Measurements from ENCODE around the gene DIS3L.
A peak's percentile ranks its signal among the peaks of the same experiment; 100 is the strongest.

The DIS3L gene

GRCh38 chr15:66252685-66253417 lies 40.5 kb upstream of the DIS3L start:
- DNase-seq (ENCODE audit: extremely low spot score), result peak; percentile 56
- ChIA-PET CTCF (no interaction called here), POLR2A (interaction anchor here (1.0 to 1.3 kb wide), 3 partner anchors 17 to 252 kb away, joined by 3 to 5 read pairs (median 4); partner anchors contain the start of genes RPL4 and ZWILCH)
- TF ChIP-seq BHLHE40 (IDR thresholded peaks at IDR 0.05; ENCODE audit: borderline replicate concordance), result no peak
- TF ChIP-seq L3MBTL2 (conservative IDR thresholded peaks at IDR 0.05), result peak; percentile 24; the same call in 1 of the 2 replicates
- no peak for TF ChIP-seq HDGF (IDR thresholded peaks at IDR 0.05; ENCODE audit: borderline replicate concordance)
- no peak for TF ChIP-seq FOXM1 (IDR thresholded peaks at IDR 0.05; ENCODE audit: borderline replicate concordance)
- no peak for TF ChIP-seq SUZ12 (IDR thresholded peaks at IDR 0.05)
- no peak for TF ChIP-seq ELF4 (IDR thresholded peaks at IDR 0.05)

GRCh38 chr15:66253418-66254088 lies 39.8 kb upstream of the DIS3L start, which contains the start of gene MEGF11:
TSS of gene MEGF11 (minus strand) at chr15:66253750. CDS start at chr15:66128403, 125,347 bp downstream.
- CTCF ChIA-PET, result no interaction called here
- TF ChIP-seq SUZ12 (IDR thresholded peaks at IDR 0.05) (no peak), NFRKB (IDR thresholded peaks at IDR 0.05) (no peak), ARNT (IDR thresholded peaks at IDR 0.05) (no peak), HDGF (IDR thresholded peaks at IDR 0.05; ENCODE audit: borderline replicate concordance) (no peak), BHLHE40 (IDR thresholded peaks at IDR 0.05; ENCODE audit: borderline replicate concordance) (no peak), FOXK2 (IDR thresholded peaks at IDR 0.05) (no peak), ELF4 (IDR thresholded peaks at IDR 0.05) (no peak), L3MBTL2 (conservative IDR thresholded peaks at IDR 0.05) (no peak), FOXA1 (IDR thresholded peaks at IDR 0.05) (no peak), TARDBP (IDR thresholded peaks at IDR 0.05) (no peak), PKNOX1 (IDR thresholded peaks at IDR 0.05) (no peak), CTBP1 (IDR thresholded peaks at IDR 0.05; ENCODE audit: borderline replicate concordance) (no peak), LEF1 (IDR thresholded peaks at IDR 0.05; ENCODE audit: borderline replicate concordance) (no peak), FOXM1 (IDR thresholded peaks at IDR 0.05; ENCODE audit: borderline replicate concordance) (no peak), SP1 (IDR thresholded peaks at IDR 0.05) (no peak), ZNF384 (IDR thresholded peaks at IDR 0.05) (no peak)
- DNase-seq (ENCODE audit: extremely low spot score), result peak; percentile 74
- POLR2A ChIA-PET, result interaction anchor here (1.2 to 1.3 kb wide), 2 partner anchors 16 to 251 kb away, joined by 4 to 5 read pairs; partner anchors contain the start of genes RPL4 and ZWILCH

- TF ChIP-seq FOXK2 (IDR thresholded peaks at IDR 0.05), result no peak
- TF ChIP-seq HDGF (IDR thresholded peaks at IDR 0.05; ENCODE audit: borderline replicate concordance), result no peak
- no peak for TF ChIP-seq CTBP1 (IDR thresholded peaks at IDR 0.05; ENCODE audit: borderline replicate concordance)
- no peak for TF ChIP-seq FOXA1 (IDR thresholded peaks at IDR 0.05)
- no peak for DNase-seq (ENCODE audit: extremely low spot score)
- POLR2A ChIA-PET, result interaction anchor here (1.2 to 1.3 kb wide), 2 partner anchors 16 to 251 kb away, joined by 4 to 5 read pairs; partner anchors contain the start of genes RPL4 and ZWILCH
- CTCF ChIA-PET, result no interaction called here
Observed at GRCh38 chr15:66254089-66254950, 39.0 kb upstream of the DIS3L start.

- no peak for DNase-seq (ENCODE audit: extremely low spot score)
- ChIA-PET POLR2A (no interaction called here), CTCF (no interaction called here)
- TF ChIP-seq ELF4 (IDR thresholded peaks at IDR 0.05) (no peak), FOXK2 (IDR thresholded peaks at IDR 0.05) (no peak), ARNT (IDR thresholded peaks at IDR 0.05) (no peak), SUZ12 (IDR thresholded peaks at IDR 0.05) (no peak)
Observed at GRCh38 chr15:66254951-66255676, 38.3 kb upstream of the DIS3L start.

GRCh38 chr15:66256692-66257091 lies 36.7 kb upstream of the DIS3L start:
- CTCF ChIA-PET, result interaction anchor here (0.6 kb wide), 2 partner anchors 223 to 820 kb away, joined by 3 to 4 read pairs; no protein-coding TSS in a partner anchor
- DNase-seq (ENCODE audit: extremely low spot score), result no peak
- TF ChIP-seq FOXK2 (IDR thresholded peaks at IDR 0.05) (no peak), LEF1 (IDR thresholded peaks at IDR 0.05; ENCODE audit: borderline replicate concordance) (no peak), NFRKB (IDR thresholded peaks at IDR 0.05) (no peak), PKNOX1 (IDR thresholded peaks at IDR 0.05) (no peak), ELF4 (IDR thresholded peaks at IDR 0.05) (no peak), ARNT (IDR thresholded peaks at IDR 0.05) (no peak), SUZ12 (IDR thresholded peaks at IDR 0.05) (no peak), ZNF384 (IDR thresholded peaks at IDR 0.05) (no peak), CTBP1 (IDR thresholded peaks at IDR 0.05; ENCODE audit: borderline replicate concordance) (no peak), FOXM1 (IDR thresholded peaks at IDR 0.05; ENCODE audit: borderline replicate concordance) (no peak), SP1 (IDR thresholded peaks at IDR 0.05) (no peak), BHLHE40 (IDR thresholded peaks at IDR 0.05; ENCODE audit: borderline replicate concordance) (no peak), HDGF (IDR thresholded peaks at IDR 0.05; ENCODE audit: borderline replicate concordance) (no peak), L3MBTL2 (conservative IDR thresholded peaks at IDR 0.05) (no peak), FOXA1 (IDR thresholded peaks at IDR 0.05) (no peak), TARDBP (IDR thresholded peaks at IDR 0.05) (no peak)
- POLR2A ChIA-PET, result no interaction called here

All from HEK293T (cell line).